GM23338 (cell line): Measurements from ENCODE around the gene REG4. TPM values are rescaled to one million over a fixed set of nuclear protein-coding genes. Genes with fewer than 3 reads are reported as not detected.

Experiments
- ATAC-seq: fragments of 200-7000 bp; cut with Tn5 transposase; 3 replicates; pipeline ENCODE4 v1.9.1; 2020
- DNase-seq: peaks from one replicate; pipeline ENCODE4 v3.0.0-alpha.2; 2015; ENCODE audit warnings: low spot score
- H2AFZ ChIP-seq: fragments of 200-600 bp; sonication (generic); 2 replicates; pipeline ENCODE4 v1.8.0; 2016; ENCODE audit warnings: antibody characterized with exemption, mild to moderate bottlenecking, moderate library complexity
- H3F3A ChIP-seq: fragments of 200-600 bp; sonication (generic); replicated peaks from 2 replicates; pipeline ENCODE4 v1.8.0; 2017; ENCODE audit warnings: antibody characterized with exemption, mixed run types, low read depth
- H3K27ac ChIP-seq: fragments of 200-600 bp; sonication (generic); 2 replicates; pipeline ENCODE4 v1.6.1; 2016; ENCODE audit warnings: low read depth
- H3K27me3 ChIP-seq: fragments of 200-600 bp; sonication (generic); 2 replicates; pipeline ENCODE4 v1.8.0; 2016; ENCODE audit warnings: mild to moderate bottlenecking, mixed run types, moderate library complexity; ENCODE audit not compliant: insufficient read depth
- H3K36me3 ChIP-seq: fragments of 200-600 bp; sonication (generic); 2 replicates; pipeline ENCODE4 v1.8.0; 2016; ENCODE audit warnings: mild to moderate bottlenecking; ENCODE audit not compliant: insufficient read depth
- H3K4me1 ChIP-seq: fragments of 200-600 bp; sonication (generic); 2 replicates; pipeline ENCODE4 v1.8.0; 2016; ENCODE audit warnings: mild to moderate bottlenecking, moderate library complexity; ENCODE audit not compliant: insufficient read depth
- H3K4me2 ChIP-seq: fragments of 200-600 bp; sonication (generic); 2 replicates; pipeline ENCODE4 v1.7.1; 2017; ENCODE audit warnings: mixed run types
- H3K4me3 ChIP-seq: fragments of 200-600 bp; sonication (generic); 2 replicates; pipeline ENCODE4 v1.6.1; 2016; ENCODE audit warnings: mixed run types
- H3K79me2 ChIP-seq: fragments of 200-600 bp; sonication (generic); replicated peaks from 2 replicates; pipeline ENCODE4 v1.8.0; 2017; ENCODE audit warnings: mild to moderate bottlenecking; ENCODE audit not compliant: insufficient read depth
- H3K9me2 ChIP-seq: fragments of 200-600 bp; sonication (generic); 2 replicates; pipeline ENCODE4 v1.8.0; 2017; ENCODE audit not compliant: insufficient read depth
- H4K20me1 ChIP-seq: fragments of 200-600 bp; sonication (generic); replicated peaks from 2 replicates; pipeline ENCODE4 v1.8.0; 2017; ENCODE audit warnings: mild to moderate bottlenecking; ENCODE audit not compliant: insufficient read depth
- H3K27ac Mint-ChIP-seq: 2 replicates; pipeline ENCODE4 v1.8.0; 2020; ENCODE audit warnings: inconsistent platforms, mild to moderate bottlenecking, moderate library complexity, mixed read lengths
- H3K27me3 Mint-ChIP-seq: 3 replicates; pipeline ENCODE4 v1.8.0; 2022; ENCODE audit warnings: low read depth, mild to moderate bottlenecking, moderate library complexity, mixed read lengths, inconsistent platforms; ENCODE audit not compliant: insufficient read depth, poor library complexity
- H3K36me3 Mint-ChIP-seq: 3 replicates; pipeline ENCODE4 v1.8.0; 2021; ENCODE audit warnings: low read depth, mild to moderate bottlenecking, inconsistent platforms, moderate library complexity, mixed read lengths
- H3K4me1 Mint-ChIP-seq: 3 replicates; pipeline ENCODE4 v1.8.0; 2020; ENCODE audit warnings: mild to moderate bottlenecking, inconsistent platforms, mixed read lengths
- H3K4me3 Mint-ChIP-seq: 3 replicates; pipeline ENCODE4 v1.8.0; 2021; ENCODE audit warnings: moderate library complexity, mild to moderate bottlenecking, inconsistent platforms, mixed read lengths
- H3K9me3 Mint-ChIP-seq: 3 replicates; pipeline ENCODE4 v1.8.0; 2020; ENCODE audit warnings: moderate library complexity, mild to moderate bottlenecking, inconsistent platforms, mixed read lengths
- CREB1 ChIP-seq: fragments of 250-450 bp; sonication (Bioruptor Pico); IDR thresholded peaks from 2 replicates; pipeline ENCODE4 v1.5.0; 2020; ENCODE audit warnings: low read depth, mild to moderate bottlenecking, moderate library complexity
- JUNB ChIP-seq: IDR thresholded peaks from one replicate; pipeline ENCODE4 v1.6.1; 2016; ENCODE audit warnings: antibody characterized with exemption; ENCODE audit not compliant: unreplicated experiment
- REST ChIP-seq: IDR thresholded peaks from one replicate; pipeline ENCODE4 v1.6.1; 2018; ENCODE audit warnings: antibody characterized with exemption; ENCODE audit not compliant: unreplicated experiment
- STAT1 ChIP-seq: IDR thresholded peaks from one replicate; pipeline ENCODE4 v1.6.1; 2016; ENCODE audit warnings: antibody characterized with exemption; ENCODE audit not compliant: unreplicated experiment
- ZNF114 ChIP-seq: fragments of 250-450 bp; sonication (Bioruptor Pico); IDR thresholded peaks from 2 replicates; pipeline ENCODE4 v1.5.0; 2020; ENCODE audit warnings: mild to moderate bottlenecking, moderate library complexity
- ZNF331 ChIP-seq: fragments of 250-450 bp; sonication (Bioruptor Pico); IDR thresholded peaks from 2 replicates; pipeline ENCODE4 v1.5.0; 2020; ENCODE audit warnings: low read depth, mild to moderate bottlenecking, moderate library complexity
- polyA plus RNA-seq: library from polyadenylated mRNA; unstranded; fragments of >200 nt; fragmentation: Nextera tagmentation; extraction: Ambion mirVana; gene quantifications from 2 replicates; pipeline ENCODE4 v1.2.1, GENCODE V29; 2016
- total RNA-seq: library from RNA; depleted of rRNA; stranded (reverse); fragments of >200 nt; shearing (Covaris generic); gene quantifications from 2 replicates; pipeline ENCODE4 v1.2.3, GENCODE V29; 2014
- TF ChIP-seq, protein P1 (sequence below): fragments of 250-450 bp; sonication (Bioruptor Pico); IDR thresholded peaks from 2 replicates; pipeline ENCODE4 v1.5.0; 2020; ENCODE audit warnings: mild to moderate bottlenecking, moderate library complexity

REG4 gene
- total and polyA plus RNA-seq, 2 experiments from 2014 or later = not detected

GRCh38 chr1:119816407-119816806 lies 5.1 kb upstream of the REG4 start (continued):
- TF ChIP-seq, protein P1, sequence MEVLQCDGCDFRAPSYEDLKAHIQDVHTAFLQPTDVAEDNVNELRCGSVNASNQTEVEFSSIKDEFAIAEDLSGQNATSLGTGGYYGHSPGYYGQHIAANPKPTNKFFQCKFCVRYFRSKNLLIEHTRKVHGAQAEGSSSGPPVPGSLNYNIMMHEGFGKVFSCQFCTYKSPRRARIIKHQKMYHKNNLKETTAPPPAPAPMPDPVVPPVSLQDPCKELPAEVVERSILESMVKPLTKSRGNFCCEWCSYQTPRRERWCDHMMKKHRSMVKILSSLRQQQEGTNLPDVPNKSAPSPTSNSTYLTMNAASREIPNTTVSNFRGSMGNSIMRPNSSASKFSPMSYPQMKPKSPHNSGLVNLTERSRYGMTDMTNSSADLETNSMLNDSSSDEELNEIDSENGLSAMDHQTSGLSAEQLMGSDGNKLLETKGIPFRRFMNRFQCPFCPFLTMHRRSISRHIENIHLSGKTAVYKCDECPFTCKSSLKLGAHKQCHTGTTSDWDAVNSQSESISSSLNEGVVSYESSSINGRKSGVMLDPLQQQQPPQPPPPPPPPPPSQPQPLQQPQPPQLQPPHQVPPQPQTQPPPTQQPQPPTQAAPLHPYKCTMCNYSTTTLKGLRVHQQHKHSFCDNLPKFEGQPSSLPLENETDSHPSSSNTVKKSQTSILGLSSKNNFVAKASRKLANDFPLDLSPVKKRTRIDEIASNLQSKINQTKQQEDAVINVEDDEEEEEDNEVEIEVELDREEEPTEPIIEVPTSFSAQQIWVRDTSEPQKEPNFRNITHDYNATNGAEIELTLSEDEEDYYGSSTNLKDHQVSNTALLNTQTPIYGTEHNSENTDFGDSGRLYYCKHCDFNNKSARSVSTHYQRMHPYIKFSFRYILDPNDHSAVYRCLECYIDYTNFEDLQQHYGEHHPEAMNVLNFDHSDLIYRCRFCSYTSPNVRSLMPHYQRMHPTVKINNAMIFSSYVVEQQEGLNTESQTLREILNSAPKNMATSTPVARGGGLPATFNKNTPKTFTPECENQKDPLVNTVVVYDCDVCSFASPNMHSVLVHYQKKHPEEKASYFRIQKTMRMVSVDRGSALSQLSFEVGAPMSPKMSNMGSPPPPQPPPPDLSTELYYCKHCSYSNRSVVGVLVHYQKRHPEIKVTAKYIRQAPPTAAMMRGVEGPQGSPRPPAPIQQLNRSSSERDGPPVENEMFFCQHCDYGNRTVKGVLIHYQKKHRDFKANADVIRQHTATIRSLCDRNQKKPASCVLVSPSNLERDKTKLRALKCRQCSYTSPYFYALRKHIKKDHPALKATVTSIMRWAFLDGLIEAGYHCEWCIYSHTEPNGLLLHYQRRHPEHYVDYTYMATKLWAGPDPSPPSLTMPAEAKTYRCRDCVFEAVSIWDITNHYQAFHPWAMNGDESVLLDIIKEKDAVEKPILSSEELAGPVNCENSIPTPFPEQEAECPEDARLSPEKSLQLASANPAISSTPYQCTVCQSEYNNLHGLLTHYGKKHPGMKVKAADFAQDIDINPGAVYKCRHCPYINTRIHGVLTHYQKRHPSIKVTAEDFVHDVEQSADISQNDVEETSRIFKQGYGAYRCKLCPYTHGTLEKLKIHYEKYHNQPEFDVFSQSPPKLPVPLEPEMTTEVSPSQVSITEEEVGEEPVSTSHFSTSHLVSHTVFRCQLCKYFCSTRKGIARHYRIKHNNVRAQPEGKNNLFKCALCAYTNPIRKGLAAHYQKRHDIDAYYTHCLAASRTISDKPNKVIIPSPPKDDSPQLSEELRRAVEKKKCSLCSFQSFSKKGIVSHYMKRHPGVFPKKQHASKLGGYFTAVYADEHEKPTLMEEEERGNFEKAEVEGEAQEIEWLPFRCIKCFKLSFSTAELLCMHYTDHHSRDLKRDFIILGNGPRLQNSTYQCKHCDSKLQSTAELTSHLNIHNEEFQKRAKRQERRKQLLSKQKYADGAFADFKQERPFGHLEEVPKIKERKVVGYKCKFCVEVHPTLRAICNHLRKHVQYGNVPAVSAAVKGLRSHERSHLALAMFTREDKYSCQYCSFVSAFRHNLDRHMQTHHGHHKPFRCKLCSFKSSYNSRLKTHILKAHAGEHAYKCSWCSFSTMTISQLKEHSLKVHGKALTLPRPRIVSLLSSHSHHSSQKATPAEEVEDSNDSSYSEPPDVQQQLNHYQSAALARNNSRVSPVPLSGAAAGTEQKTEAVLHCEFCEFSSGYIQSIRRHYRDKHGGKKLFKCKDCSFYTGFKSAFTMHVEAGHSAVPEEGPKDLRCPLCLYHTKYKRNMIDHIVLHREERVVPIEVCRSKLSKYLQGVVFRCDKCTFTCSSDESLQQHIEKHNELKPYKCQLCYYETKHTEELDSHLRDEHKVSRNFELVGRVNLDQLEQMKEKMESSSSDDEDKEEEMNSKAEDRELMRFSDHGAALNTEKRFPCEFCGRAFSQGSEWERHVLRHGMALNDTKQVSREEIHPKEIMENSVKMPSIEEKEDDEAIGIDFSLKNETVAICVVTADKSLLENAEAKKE = no peak
- TF ChIP-seq ZNF114 = no peak
- no peak for TF ChIP-seq CREB1 (CRISPR knock-in tag)

- no peaks in the 10 kb centered on the region for H3K4me1 Mint-ChIP-seq
- no peaks in the 10 kb centered on the region for H3K36me3 Mint-ChIP-seq
- H3K4me3 Mint-ChIP-seq = no peak overlapping the region
- no peak overlapping the region for H3K27ac Mint-ChIP-seq
- no peaks in the 10 kb centered on the region for H3K27me3 ChIP-seq
- no peaks in the 10 kb centered on the region for H3K4me1 ChIP-seq
- no peaks in the 10 kb centered on the region for H3K79me2 ChIP-seq
- H2AFZ ChIP-seq = no peak overlapping the region
- H3K27ac ChIP-seq = no peak overlapping the region
- H3K4me2 ChIP-seq = no peak overlapping the region
- H3K9me2 ChIP-seq = no peaks in the 10 kb centered on the region
- H3K4me3 ChIP-seq = no peak overlapping the region
- peaks cover 1% of the 10 kb centered on the region for H3K27me3 Mint-ChIP-seq
- ATAC-seq (no peak), DNase-seq (no peak)
- H3K9me3 Mint-ChIP-seq = no peaks in the 10 kb centered on the region
- H3K36me3 ChIP-seq = no peaks in the 10 kb centered on the region
- TF ChIP-seq STAT1 = no peak
- no peak for TF ChIP-seq ZNF331
- TF ChIP-seq JUNB = no peak
- H4K20me1 ChIP-seq = no peaks in the 10 kb centered on the region
- no peaks in the 10 kb centered on the region for H3F3A ChIP-seq
Observed at GRCh38 chr1:119815928-119816327, 4.7 kb upstream of the REG4 start.

- no peak for TF ChIP-seq REST
- no peaks in the 10 kb centered on the region for H3K4me1 Mint-ChIP-seq
- DNase-seq (no peak), ATAC-seq (no peak)
- H3K27ac Mint-ChIP-seq = no peak overlapping the region
- no peak overlapping the region for H3K4me3 Mint-ChIP-seq
- no peaks in the 10 kb centered on the region for H3K9me2 ChIP-seq
- no peaks in the 10 kb centered on the region for H3K79me2 ChIP-seq
- H3K27me3 ChIP-seq = no peaks in the 10 kb centered on the region
- H3K4me2 ChIP-seq = no peak overlapping the region
- H3K36me3 Mint-ChIP-seq = no peaks in the 10 kb centered on the region
- no peaks in the 10 kb centered on the region for H4K20me1 ChIP-seq
- no peak overlapping the region for H2AFZ ChIP-seq
- no peaks in the 10 kb centered on the region for H3K36me3 ChIP-seq
- no peak overlapping the region for H3K4me3 ChIP-seq
- H3F3A ChIP-seq = no peaks in the 10 kb centered on the region
- no peaks in the 10 kb centered on the region for H3K9me3 Mint-ChIP-seq
- no peak overlapping the region for H3K27ac ChIP-seq
- H3K4me1 ChIP-seq = no peaks in the 10 kb centered on the region
- H3K27me3 Mint-ChIP-seq = peaks cover 1% of the 10 kb centered on the region
Observed at GRCh38 chr1:119815361-119815760, 4.1 kb upstream of the REG4 start.
